ENCODE results near the gene LPAR3. TPM values are rescaled to one million over a fixed set of nuclear protein-coding genes. Genes with fewer than 3 reads are reported as not detected.

The LPAR3 gene
- total RNA-seq, 1 donor from 2014 or later: 5.7 TPM

- Histone ChIP-seq H3K4me1 (no peaks in the 10 kb centered on the region), H3K9me3 (no peaks in the 10 kb centered on the region), H3K27me3 (ENCODE audit: low read depth) (no peaks in the 10 kb centered on the region), H3K36me3 (no peaks in the 10 kb centered on the region), H3K27ac (no peak overlapping the region), H3K4me3 (no peak overlapping the region)
- TF ChIP-seq CTCF (IDR thresholded peaks at IDR 0.05): no peak
- DNase-seq: no peak
- intact Hi-C loops (cut with DNase I): no loop called here
- no peak for ATAC-seq
Observed at GRCh38 chr1:84869720-84870119, 23.3 kb downstream of the LPAR3 start.

GRCh38 chr1:84862810-84863251, 30.2 kb downstream of the LPAR3 start:
- H3K27ac ChIP-seq: no peak overlapping the region
- H3K4me1 ChIP-seq: no peaks in the 10 kb centered on the region
- H3K36me3 ChIP-seq: no peaks in the 10 kb centered on the region
- H3K9me3 ChIP-seq: no peaks in the 10 kb centered on the region
- TF ChIP-seq CTCF (IDR thresholded peaks at IDR 0.05): no peak
- H3K27me3 ChIP-seq (ENCODE audit: low read depth): no peaks in the 10 kb centered on the region
- DNase-seq (no peak), ATAC-seq (no peak)
- H3K4me3 ChIP-seq: no peak overlapping the region
- intact Hi-C loops (cut with DNase I): no loop called here

- ATAC-seq (no peak), DNase-seq (no peak)
- Histone ChIP-seq H3K4me3 (no peak overlapping the region), H3K4me1 (no peaks in the 10 kb centered on the region), H3K27me3 (ENCODE audit: low read depth) (no peaks in the 10 kb centered on the region), H3K27ac (no peak overlapping the region), H3K9me3 (no peaks in the 10 kb centered on the region), H3K36me3 (no peaks in the 10 kb centered on the region)
- intact Hi-C loops (cut with DNase I): no loop called here
- no peak for TF ChIP-seq CTCF (IDR thresholded peaks at IDR 0.05)
Observed at GRCh38 chr1:84861988-84862644, 30.9 kb downstream of the LPAR3 start.

DNA sequence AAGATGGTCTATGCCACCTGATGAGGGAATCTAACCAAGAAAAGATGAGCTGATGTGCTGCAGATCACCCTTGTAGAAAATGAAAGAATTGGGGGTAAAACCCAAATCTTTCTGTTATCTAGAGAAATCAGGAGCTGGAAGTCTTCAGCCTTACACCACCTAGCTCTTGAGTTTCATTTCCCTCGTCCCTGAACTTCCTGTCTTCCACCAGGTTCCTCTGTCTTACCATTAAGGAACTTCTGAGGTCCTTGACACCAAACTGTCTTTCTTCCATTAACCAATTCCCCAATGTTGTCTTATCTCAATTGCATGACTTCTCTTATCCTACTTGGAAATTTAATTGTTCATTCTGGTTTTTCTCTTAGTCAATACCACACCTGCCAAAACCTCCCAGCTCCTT, 31.5 kb downstream of the LPAR3 start:
- H3K36me3 ChIP-seq: no peaks in the 10 kb centered on the region
- no peaks in the 10 kb centered on the region for H3K4me1 ChIP-seq
- intact Hi-C loops (cut with DNase I): no loop called here
- H3K27ac ChIP-seq: no peak overlapping the region
- no peak overlapping the region for H3K4me3 ChIP-seq
- ATAC-seq (no peak), DNase-seq (no peak)
- H3K27me3 ChIP-seq (ENCODE audit: low read depth): no peaks in the 10 kb centered on the region
- TF ChIP-seq CTCF (IDR thresholded peaks at IDR 0.05): no peak
- H3K9me3 ChIP-seq: no peaks in the 10 kb centered on the region

DNA sequence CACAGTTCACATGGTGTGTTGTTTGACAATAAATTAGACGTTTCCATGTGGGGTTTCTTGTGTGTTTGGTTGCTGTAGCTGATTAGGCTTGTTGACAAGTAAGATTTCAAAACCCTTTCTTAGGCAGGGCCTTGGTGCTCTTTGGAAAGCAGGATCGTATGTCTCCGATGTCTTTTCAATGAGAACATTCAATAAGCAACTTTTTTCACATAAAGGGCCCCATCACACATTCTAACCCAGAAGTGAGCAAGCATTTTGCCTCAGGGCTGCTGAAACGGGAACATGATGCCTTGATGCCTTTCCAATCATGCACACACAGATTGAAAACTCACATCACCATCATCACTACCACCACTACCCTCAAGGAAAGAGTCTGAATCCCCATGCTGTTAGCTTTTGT, 33.1 kb downstream of the LPAR3 start:
- H3K36me3 ChIP-seq: no peaks in the 10 kb centered on the region
- no peaks in the 10 kb centered on the region for H3K9me3 ChIP-seq
- intact Hi-C loops (cut with DNase I): no loop called here
- no peak overlapping the region for H3K27ac ChIP-seq
- no peak for TF ChIP-seq CTCF (IDR thresholded peaks at IDR 0.05)
- H3K4me3 ChIP-seq: no peak overlapping the region
- ATAC-seq (no peak), DNase-seq (no peak)
- H3K27me3 ChIP-seq (ENCODE audit: low read depth): no peaks in the 10 kb centered on the region
- peaks cover 4% of the 10 kb centered on the region for H3K4me1 ChIP-seq

All from lower lobe of right lung (tissue), 2 donors.